K562 (cell line): Measurements from ENCODE around the gene CLIP1. TPM values are rescaled to one million over a fixed set of nuclear protein-coding genes. Genes with fewer than 3 reads are reported as not detected.

ENCODE experiments used
- CBFA2T2 ChIP-seq: fragments of 450-650 bp; conservative IDR thresholded peaks from 2 replicates; pipeline ENCODE4 v1.6.1; 2017; ENCODE audit warnings: mild to moderate bottlenecking
- CREM ChIP-seq: IDR thresholded peaks from 2 replicates; pipeline ENCODE4 v1.6.1; 2014; ENCODE audit warnings: antibody characterized with exemption, low read depth
- CSDE1 ChIP-seq, 2 experiments: fragments of 450-650 bp; IDR thresholded peaks; 2 replicates each; pipeline ENCODE4 v1.6.1; 2016; ENCODE audit warnings: mild to moderate bottlenecking in 1 of 2
- GATAD2B ChIP-seq: fragments of 450-650 bp; IDR thresholded peaks from 2 replicates; pipeline ENCODE4 v1.6.1; 2017; ENCODE audit warnings: mild to moderate bottlenecking, borderline replicate concordance
- GTF2A2 ChIP-seq: IDR thresholded peaks from 2 replicates; pipeline ENCODE4 v1.6.1; 2016; ENCODE audit warnings: mild to moderate bottlenecking, missing genetic modification characterization, missing compliant biosample characterization
- KLF1 ChIP-seq: fragments of 450-650 bp; IDR thresholded peaks from 2 replicates; pipeline ENCODE4 v1.6.1; 2016; ENCODE audit warnings: missing genetic modification characterization, missing compliant biosample characterization
- PPARD ChIP-seq: fragments of 250-450 bp; sonication (Bioruptor Pico); IDR thresholded peaks from 2 replicates; pipeline ENCODE4 v1.8.0; 2022; ENCODE audit warnings: inconsistent platforms, mild to moderate bottlenecking, moderate library complexity
- RB1 ChIP-seq: fragments of 450-650 bp; IDR thresholded peaks from 2 replicates; pipeline ENCODE4 v1.6.1; 2017; ENCODE audit warnings: low read depth, mild to moderate bottlenecking
- TAF1 ChIP-seq: IDR thresholded peaks from 2 replicates; pipeline ENCODE4 v1.6.1; 2011; ENCODE audit warnings: mild to moderate bottlenecking, low read length, moderate library complexity; ENCODE audit not compliant: insufficient read depth, control insufficient read depth, severe bottlenecking; ENCODE audit errors: extremely low read depth
- ZC3H8 ChIP-seq: fragments of 450-650 bp; IDR thresholded peaks from 2 replicates; pipeline ENCODE4 v1.6.1; 2017
- ZNF184 ChIP-seq: sonication (generic); formaldehyde crosslinking; IDR thresholded peaks from 2 replicates; pipeline ENCODE4 v1.5.0; 2020; ENCODE audit warnings: missing genetic modification reagents
- ZNF23 ChIP-seq: fragments of 250-450 bp; sonication (Bioruptor Pico); IDR thresholded peaks from 2 replicates; pipeline ENCODE4 v1.4.0; 2020; ENCODE audit warnings: mild to moderate bottlenecking
- ZNF324 ChIP-seq: fragments of 250-450 bp; sonication (Bioruptor Pico); IDR thresholded peaks from 2 replicates; pipeline ENCODE4 v1.4.0; 2020; ENCODE audit warnings: mild to moderate bottlenecking
- polyA plus RNA-seq, 8 experiments: library from polyadenylated mRNA; depleted of rRNA in 4 of 8; stranded (reverse) in 5 of 8; unstranded in 3 of 8; fragments of >200 nt; fragmentation: Nextera tagmentation in 2 of 8; fragmentation: Illumina TruSeq in 1 of 8; extraction: Ambion mirVana in 2 of 8; extraction: Trizol in 1 of 8; gene quantifications; 2 replicates each; pipeline versions ENCODE4 v1.2.1 to v1.2.3, GENCODE V29; 2011 to 2014; ENCODE audit warnings: inconsistent platforms in 1 of 8, missing spikeins in 1 of 8
- total RNA-seq, 7 experiments: library from RNA; depleted of rRNA in 6 of 7; stranded (reverse); fragments of >200 nt in 6 of 7; fragmentation: Illumina TruSeq in 2 of 7; extraction: Trizol in 2 of 7; gene quantifications; 2 replicates each; pipeline versions ENCODE4 v1.2.1 to v1.2.3, GENCODE V29; 2011 to 2021; ENCODE audit warnings: low replicate concordance in 1 of 7
- TF ChIP-seq, protein P1 (sequence below), 3 experiments: fragments of 200-800 bp in 1 of 3; fragments of 250-450 bp in 1 of 3; fragments of 450-650 bp in 1 of 3; sonication (Bioruptor Pico) in 1 of 3; sonication (Bioruptor generic) in 1 of 3; formaldehyde crosslinking in 1 of 3; IDR thresholded peaks; 2 replicates each; pipeline versions ENCODE4 v1.6.1 to v1.8.0; 2016 to 2022; ENCODE audit warnings: mild to moderate bottlenecking in 2 of 3, missing genetic modification characterization in 2 of 3, missing compliant biosample characterization in 1 of 3, moderate library complexity in 1 of 3
- TF ChIP-seq, protein P2 (sequence below): fragments of 450-650 bp; IDR thresholded peaks from 2 replicates; pipeline ENCODE4 v1.6.1; 2016; ENCODE audit warnings: antibody characterized with exemption
- TF ChIP-seq, protein P3 (sequence below): fragments of 450-650 bp; IDR thresholded peaks from 2 replicates; pipeline ENCODE4 v1.6.1; 2014; ENCODE audit warnings: low read depth, mild to moderate bottlenecking, moderate library complexity, borderline replicate concordance
- TF ChIP-seq, protein P4 (sequence below): IDR thresholded peaks from 2 replicates; pipeline ENCODE4 v1.6.1; 2016; ENCODE audit warnings: missing genetic modification characterization, missing compliant biosample characterization
- TF ChIP-seq, protein P5 (sequence below), 2 experiments: fragments of 450-650 bp in 1 of 2; sonication (generic) in 1 of 2; formaldehyde crosslinking; conservative IDR thresholded peaks; 2 replicates each; pipeline versions ENCODE4 v1.4.0 to v1.8.1; 2020 to 2022; ENCODE audit warnings: mild to moderate bottlenecking in 1 of 2, missing genetic modification reagents in 1 of 2

The CLIP1 gene
- total and polyA plus RNA-seq, 9 of the 15 experiments (the other 6 are each of a cell fraction or from before 2014, with no cell fraction given), result 5.8 to 33.9 (median 27.6) TPM

DNA sequence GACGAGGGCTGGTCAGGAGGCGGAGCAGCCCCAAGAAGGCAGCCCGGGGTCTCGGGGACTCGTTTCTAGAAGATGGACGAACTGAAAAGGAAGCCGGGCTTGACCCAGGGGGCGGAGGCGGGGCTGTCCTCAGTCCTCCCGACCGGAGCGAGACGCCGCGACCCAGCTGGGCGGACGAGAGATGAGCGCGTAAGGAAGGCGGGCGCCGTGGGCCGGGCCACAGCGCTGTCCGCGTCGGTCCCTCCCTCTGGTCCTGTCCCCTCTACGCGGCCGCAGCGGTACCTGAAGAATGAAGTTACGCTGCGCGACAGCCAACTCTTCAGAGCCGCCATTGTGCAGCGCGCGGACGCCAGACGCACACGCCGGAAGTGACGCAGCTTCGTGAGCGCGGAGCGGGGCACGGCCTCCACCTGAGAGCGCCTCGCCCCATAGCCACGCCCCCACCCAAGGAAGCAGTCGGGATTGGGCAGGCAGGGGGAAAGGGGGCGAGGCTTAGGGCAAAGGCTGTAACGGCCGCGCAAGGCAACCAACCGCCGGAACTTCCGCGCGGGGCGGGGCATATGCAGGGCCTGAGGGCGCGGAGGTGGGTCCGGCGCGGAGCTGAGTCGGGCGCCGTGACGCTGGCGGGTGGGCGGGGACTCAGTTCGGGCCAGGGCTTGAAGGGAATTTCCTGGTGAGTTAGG, 196.6 kb downstream of the CLIP1 start, which contains the start of gene DIABLO (continued):
- TF ChIP-seq, protein P1, sequence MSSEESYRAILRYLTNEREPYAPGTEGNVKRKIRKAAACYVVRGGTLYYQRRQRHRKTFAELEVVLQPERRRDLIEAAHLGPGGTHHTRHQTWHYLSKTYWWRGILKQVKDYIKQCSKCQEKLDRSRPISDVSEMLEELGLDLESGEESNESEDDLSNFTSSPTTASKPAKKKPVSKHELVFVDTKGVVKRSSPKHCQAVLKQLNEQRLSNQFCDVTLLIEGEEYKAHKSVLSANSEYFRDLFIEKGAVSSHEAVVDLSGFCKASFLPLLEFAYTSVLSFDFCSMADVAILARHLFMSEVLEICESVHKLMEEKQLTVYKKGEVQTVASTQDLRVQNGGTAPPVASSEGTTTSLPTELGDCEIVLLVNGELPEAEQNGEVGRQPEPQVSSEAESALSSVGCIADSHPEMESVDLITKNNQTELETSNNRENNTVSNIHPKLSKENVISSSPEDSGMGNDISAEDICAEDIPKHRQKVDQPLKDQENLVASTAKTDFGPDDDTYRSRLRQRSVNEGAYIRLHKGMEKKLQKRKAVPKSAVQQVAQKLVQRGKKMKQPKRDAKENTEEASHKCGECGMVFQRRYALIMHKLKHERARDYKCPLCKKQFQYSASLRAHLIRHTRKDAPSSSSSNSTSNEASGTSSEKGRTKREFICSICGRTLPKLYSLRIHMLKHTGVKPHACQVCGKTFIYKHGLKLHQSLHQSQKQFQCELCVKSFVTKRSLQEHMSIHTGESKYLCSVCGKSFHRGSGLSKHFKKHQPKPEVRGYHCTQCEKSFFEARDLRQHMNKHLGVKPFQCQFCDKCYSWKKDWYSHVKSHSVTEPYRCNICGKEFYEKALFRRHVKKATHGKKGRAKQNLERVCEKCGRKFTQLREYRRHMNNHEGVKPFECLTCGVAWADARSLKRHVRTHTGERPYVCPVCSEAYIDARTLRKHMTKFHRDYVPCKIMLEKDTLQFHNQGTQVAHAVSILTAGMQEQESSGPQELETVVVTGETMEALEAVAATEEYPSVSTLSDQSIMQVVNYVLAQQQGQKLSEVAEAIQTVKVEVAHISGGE (CRISPR knock-in tag; IDR thresholded peaks at IDR 0.05), result peak in 2 of 3 experiments; percentile 40 to 62; a peak in 3 of 6 replicates
- no peak for TF ChIP-seq ZNF324 (CRISPR knock-in tag)
- peak; percentile 99 for TF ChIP-seq CREM
- TF ChIP-seq PPARD (CRISPR knock-in tag), result no peak
- TF ChIP-seq, protein P2, sequence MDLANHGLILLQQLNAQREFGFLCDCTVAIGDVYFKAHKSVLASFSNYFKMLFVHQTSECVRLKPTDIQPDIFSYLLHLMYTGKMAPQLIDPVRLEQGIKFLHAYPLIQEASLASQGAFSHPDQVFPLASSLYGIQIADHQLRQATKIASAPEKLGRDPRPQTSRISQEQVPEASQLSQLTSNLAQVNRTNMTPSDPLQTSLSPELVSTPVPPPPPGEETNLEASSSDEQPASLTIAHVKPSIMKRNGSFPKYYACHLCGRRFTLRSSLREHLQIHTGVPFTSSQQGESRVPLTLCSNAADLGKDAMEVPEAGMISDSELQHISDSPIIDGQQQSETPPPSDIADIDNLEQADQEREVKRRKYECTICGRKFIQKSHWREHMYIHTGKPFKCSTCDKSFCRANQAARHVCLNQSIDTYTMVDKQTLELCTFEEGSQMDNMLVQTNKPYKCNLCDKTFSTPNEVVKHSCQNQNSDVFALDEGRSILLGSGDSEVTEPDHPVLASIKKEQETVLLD, result peak; percentile 90
- TF ChIP-seq ZNF184 (CRISPR knock-in tag), result no peak
- TF ChIP-seq, protein P3, sequence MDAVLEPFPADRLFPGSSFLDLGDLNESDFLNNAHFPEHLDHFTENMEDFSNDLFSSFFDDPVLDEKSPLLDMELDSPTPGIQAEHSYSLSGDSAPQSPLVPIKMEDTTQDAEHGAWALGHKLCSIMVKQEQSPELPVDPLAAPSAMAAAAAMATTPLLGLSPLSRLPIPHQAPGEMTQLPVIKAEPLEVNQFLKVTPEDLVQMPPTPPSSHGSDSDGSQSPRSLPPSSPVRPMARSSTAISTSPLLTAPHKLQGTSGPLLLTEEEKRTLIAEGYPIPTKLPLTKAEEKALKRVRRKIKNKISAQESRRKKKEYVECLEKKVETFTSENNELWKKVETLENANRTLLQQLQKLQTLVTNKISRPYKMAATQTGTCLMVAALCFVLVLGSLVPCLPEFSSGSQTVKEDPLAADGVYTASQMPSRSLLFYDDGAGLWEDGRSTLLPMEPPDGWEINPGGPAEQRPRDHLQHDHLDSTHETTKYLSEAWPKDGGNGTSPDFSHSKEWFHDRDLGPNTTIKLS, result peak; percentile 77
- TF ChIP-seq GTF2A2 (tag), result no peak
- no peak for TF ChIP-seq CSDE1 (IDR thresholded peaks at IDR 0.05)
- no peak for TF ChIP-seq ZC3H8
- TF ChIP-seq, protein P4, sequence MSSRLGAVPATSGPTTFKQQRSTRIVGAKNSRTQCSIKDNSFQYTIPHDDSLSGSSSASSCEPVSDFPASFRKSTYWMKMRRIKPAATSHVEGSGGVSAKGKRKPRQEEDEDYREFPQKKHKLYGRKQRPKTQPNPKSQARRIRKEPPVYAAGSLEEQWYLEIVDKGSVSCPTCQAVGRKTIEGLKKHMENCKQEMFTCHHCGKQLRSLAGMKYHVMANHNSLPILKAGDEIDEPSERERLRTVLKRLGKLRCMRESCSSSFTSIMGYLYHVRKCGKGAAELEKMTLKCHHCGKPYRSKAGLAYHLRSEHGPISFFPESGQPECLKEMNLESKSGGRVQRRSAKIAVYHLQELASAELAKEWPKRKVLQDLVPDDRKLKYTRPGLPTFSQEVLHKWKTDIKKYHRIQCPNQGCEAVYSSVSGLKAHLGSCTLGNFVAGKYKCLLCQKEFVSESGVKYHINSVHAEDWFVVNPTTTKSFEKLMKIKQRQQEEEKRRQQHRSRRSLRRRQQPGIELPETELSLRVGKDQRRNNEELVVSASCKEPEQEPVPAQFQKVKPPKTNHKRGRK, result no peak
- no peak for TF ChIP-seq GATAD2B
- peak; percentile 75 for TF ChIP-seq RB1
- TF ChIP-seq TAF1, result peak; percentile 96
- no peak for TF ChIP-seq ZNF23
- TF ChIP-seq, protein P5, sequence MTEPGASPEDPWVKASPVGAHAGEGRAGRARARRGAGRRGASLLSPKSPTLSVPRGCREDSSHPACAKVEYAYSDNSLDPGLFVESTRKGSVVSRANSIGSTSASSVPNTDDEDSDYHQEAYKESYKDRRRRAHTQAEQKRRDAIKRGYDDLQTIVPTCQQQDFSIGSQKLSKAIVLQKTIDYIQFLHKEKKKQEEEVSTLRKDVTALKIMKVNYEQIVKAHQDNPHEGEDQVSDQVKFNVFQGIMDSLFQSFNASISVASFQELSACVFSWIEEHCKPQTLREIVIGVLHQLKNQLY (CRISPR knock-in tag; conservative IDR thresholded peaks at IDR 0.05), result no peak
- TF ChIP-seq CBFA2T2, result no peak
- peak; percentile 76; the same call in 1 of the 2 replicates for TF ChIP-seq KLF1
